ENCODE results near the gene IQSEC1.
"Not testable (repeated sequence)": the region's sequence is repeated elsewhere in the genome, so short reads cannot be mapped to it uniquely, and the experiment has no call there.

The IQSEC1 gene

GRCh38 chr3:12853847-12854246 lies 219.4 kb downstream of the IQSEC1 start:
- DNase-seq: not testable (repeated sequence)

- DNase-seq: no peak
These were observed 221.0 kb downstream of the IQSEC1 start for GRCh38 chr3:12852201-12852600.

Measured in NCI-H446 (cell line).